Measurements from ENCODE around the gene BMERB1.

The BMERB1 gene

DNA sequence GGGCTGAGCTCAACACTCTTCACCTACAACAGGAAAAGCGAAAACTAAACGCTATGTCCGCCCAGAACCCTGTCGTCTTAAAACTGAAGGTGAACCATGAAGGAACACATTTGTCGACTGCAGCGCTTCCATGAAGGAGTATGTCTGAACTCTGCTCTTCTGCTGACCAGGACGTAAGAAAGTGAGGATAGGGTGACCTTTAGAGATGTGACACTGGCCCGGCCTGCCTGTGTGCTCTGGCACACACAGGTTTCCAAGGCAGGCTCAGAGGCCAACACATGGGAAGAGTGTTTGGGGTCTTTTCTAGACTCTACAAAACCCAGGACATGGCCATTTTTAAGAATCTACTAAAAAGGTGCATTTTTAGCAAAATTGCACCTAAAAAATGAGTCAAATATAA lies 187.5 kb downstream of the BMERB1 start:
- DNase-seq: no peak
- no peak overlapping the region for H4K5ac ChIP-seq (ENCODE audit: low read length)
- H2BK5ac ChIP-seq (ENCODE audit: low read length): no peak overlapping the region
- no peak overlapping the region for H3K56ac ChIP-seq (ENCODE audit: low read length)
- H3K36me3 ChIP-seq (ENCODE audit: control insufficient read depth, insufficient read depth, low read length): peaks cover 7% of the 10 kb centered on the region
- no peaks in the 10 kb centered on the region for H3K27me3 ChIP-seq (ENCODE audit: insufficient read depth, low read length, poor library complexity)
- H3K4ac ChIP-seq (ENCODE audit: low read depth, low read length): no peak overlapping the region
- H3K4me3 ChIP-seq (ENCODE audit: low read length): no peak overlapping the region
- H3K79me2 ChIP-seq (ENCODE audit: control insufficient read depth, insufficient read depth, low read length): no peaks in the 10 kb centered on the region
- H3K4me2 ChIP-seq (ENCODE audit: low read length): no peak overlapping the region
- H3K23ac ChIP-seq (ENCODE audit: low read length): no peak overlapping the region
- H3K4me1 ChIP-seq (ENCODE audit: control insufficient read depth, low read depth, low read length): no peaks in the 10 kb centered on the region
- H2AK5ac ChIP-seq (ENCODE audit: low read length): no peak overlapping the region
- no peak overlapping the region for H3K27ac ChIP-seq (ENCODE audit: low read depth, low read length)
- WGBS (ENCODE audit: extremely low coverage, insufficient coverage, low lambda C conversion rate): no CpG with 5 or more reads among the region's 8 CpGs
- H3K18ac ChIP-seq (ENCODE audit: low read length): no peak overlapping the region
- no peaks in the 10 kb centered on the region for H3K79me1 ChIP-seq (ENCODE audit: low read length)
- no peak overlapping the region for H4K8ac ChIP-seq (ENCODE audit: low read depth, low read length)
- no peak overlapping the region for H2BK120ac ChIP-seq (ENCODE audit: low read depth, low read length)
- H2BK15ac ChIP-seq (replicated peaks; ENCODE audit: low read depth): no peak overlapping the region
- H3K9ac ChIP-seq (ENCODE audit: low read length): no peak overlapping the region

GRCh38 chr16:15631730-15632409 lies 197.5 kb downstream of the BMERB1 start:
- peaks cover 9% of the 10 kb centered on the region for H3K36me3 ChIP-seq (ENCODE audit: control insufficient read depth, insufficient read depth, low read length)
- H3K4ac ChIP-seq (ENCODE audit: low read depth, low read length): no peak overlapping the region
- no peak overlapping the region for H3K27ac ChIP-seq (ENCODE audit: low read depth, low read length)
- no peak overlapping the region for H3K4me3 ChIP-seq (ENCODE audit: low read length)
- no peak overlapping the region for H2BK5ac ChIP-seq (ENCODE audit: low read length)
- no peak overlapping the region for H2BK15ac ChIP-seq (replicated peaks; ENCODE audit: low read depth)
- H3K56ac ChIP-seq (ENCODE audit: low read length): no peak overlapping the region
- no peak overlapping the region for H3K18ac ChIP-seq (ENCODE audit: low read length)
- no peak overlapping the region for H3K4me2 ChIP-seq (ENCODE audit: low read length)
- no peak overlapping the region for H2BK120ac ChIP-seq (ENCODE audit: low read depth, low read length)
- no peak overlapping the region for H3K23ac ChIP-seq (ENCODE audit: low read length)
- no peak overlapping the region for H4K5ac ChIP-seq (ENCODE audit: low read length)
- H3K79me2 ChIP-seq (ENCODE audit: control insufficient read depth, insufficient read depth, low read length): no peaks in the 10 kb centered on the region
- H2AK5ac ChIP-seq (ENCODE audit: low read length): no peak overlapping the region
- no peaks in the 10 kb centered on the region for H3K27me3 ChIP-seq (ENCODE audit: insufficient read depth, low read length, poor library complexity)
- no peak overlapping the region for H3K9ac ChIP-seq (ENCODE audit: low read length)
- DNase-seq: no peak
- no peaks in the 10 kb centered on the region for H3K4me1 ChIP-seq (ENCODE audit: control insufficient read depth, low read depth, low read length)
- WGBS (ENCODE audit: extremely low coverage, insufficient coverage, low lambda C conversion rate): no CpG with 5 or more reads among the region's 2 CpGs
- no peak overlapping the region for H4K8ac ChIP-seq (ENCODE audit: low read depth, low read length)
- no peaks in the 10 kb centered on the region for H3K79me1 ChIP-seq (ENCODE audit: low read length)

GRCh38 chr16:15635926-15636325 lies 201.5 kb downstream of the BMERB1 start:
- no peak overlapping the region for H2BK15ac ChIP-seq (replicated peaks; ENCODE audit: low read depth)
- H3K79me1 ChIP-seq (ENCODE audit: low read length): peaks cover 3% of the 10 kb centered on the region
- H3K4me1 ChIP-seq (ENCODE audit: control insufficient read depth, low read depth, low read length): no peaks in the 10 kb centered on the region
- H2BK5ac ChIP-seq (ENCODE audit: low read length): no peak overlapping the region
- H3K56ac ChIP-seq (ENCODE audit: low read length): no peak overlapping the region
- H3K4ac ChIP-seq (ENCODE audit: low read depth, low read length): no peak overlapping the region
- WGBS (ENCODE audit: extremely low coverage, insufficient coverage, low lambda C conversion rate): no CpG with 5 or more reads among the region's 9 CpGs
- H3K27ac ChIP-seq (ENCODE audit: low read depth, low read length): no peak overlapping the region
- no peak overlapping the region for H3K23ac ChIP-seq (ENCODE audit: low read length)
- H3K4me2 ChIP-seq (ENCODE audit: low read length): no peak overlapping the region
- no peak overlapping the region for H3K18ac ChIP-seq (ENCODE audit: low read length)
- peaks cover 14% of the 10 kb centered on the region for H3K36me3 ChIP-seq (ENCODE audit: control insufficient read depth, insufficient read depth, low read length)
- no peak overlapping the region for H2AK5ac ChIP-seq (ENCODE audit: low read length)
- no peaks in the 10 kb centered on the region for H3K27me3 ChIP-seq (ENCODE audit: insufficient read depth, low read length, poor library complexity)
- no peak overlapping the region for H4K5ac ChIP-seq (ENCODE audit: low read length)
- H3K79me2 ChIP-seq (ENCODE audit: control insufficient read depth, insufficient read depth, low read length): peaks cover 5% of the 10 kb centered on the region
- no peak overlapping the region for H4K8ac ChIP-seq (ENCODE audit: low read depth, low read length)
- H3K4me3 ChIP-seq (ENCODE audit: low read length): no peak overlapping the region
- DNase-seq: no peak
- no peak overlapping the region for H2BK120ac ChIP-seq (ENCODE audit: low read depth, low read length)
- no peak overlapping the region for H3K9ac ChIP-seq (ENCODE audit: low read length)

GRCh38 chr16:15636392-15636873 lies 202.0 kb downstream of the BMERB1 start:
- no peak overlapping the region for H3K23ac ChIP-seq (ENCODE audit: low read length)
- H3K56ac ChIP-seq (ENCODE audit: low read length): no peak overlapping the region
- H3K27ac ChIP-seq (ENCODE audit: low read depth, low read length): no peak overlapping the region
- no peak overlapping the region for H2BK15ac ChIP-seq (replicated peaks; ENCODE audit: low read depth)
- no peak overlapping the region for H3K9ac ChIP-seq (ENCODE audit: low read length)
- peaks cover 9% of the 10 kb centered on the region for H3K79me2 ChIP-seq (ENCODE audit: control insufficient read depth, insufficient read depth, low read length)
- H3K27me3 ChIP-seq (ENCODE audit: insufficient read depth, low read length, poor library complexity): no peaks in the 10 kb centered on the region
- H3K18ac ChIP-seq (ENCODE audit: low read length): no peak overlapping the region
- DNase-seq: no peak
- H2BK5ac ChIP-seq (ENCODE audit: low read length): no peak overlapping the region
- no peak overlapping the region for H4K8ac ChIP-seq (ENCODE audit: low read depth, low read length)
- H4K5ac ChIP-seq (ENCODE audit: low read length): no peak overlapping the region
- no peak overlapping the region for H2BK120ac ChIP-seq (ENCODE audit: low read depth, low read length)
- no peak overlapping the region for H2AK5ac ChIP-seq (ENCODE audit: low read length)
- no peaks in the 10 kb centered on the region for H3K4me1 ChIP-seq (ENCODE audit: control insufficient read depth, low read depth, low read length)
- H3K4me2 ChIP-seq (ENCODE audit: low read length): no peak overlapping the region
- peaks cover 3% of the 10 kb centered on the region for H3K79me1 ChIP-seq (ENCODE audit: low read length)
- no peak overlapping the region for H3K4ac ChIP-seq (ENCODE audit: low read depth, low read length)
- H3K36me3 ChIP-seq (ENCODE audit: control insufficient read depth, insufficient read depth, low read length): peaks cover 14% of the 10 kb centered on the region
- no peak overlapping the region for H3K4me3 ChIP-seq (ENCODE audit: low read length)

All from mesendoderm (in vitro differentiated cells).